IMR-90 (cell line): ENCODE measurements around the gene SEPTIN5. TPM values are rescaled to one million over a fixed set of nuclear protein-coding genes. Genes with fewer than 3 reads are reported as not detected.

Experiments
- ATAC-seq: fragments of 200-7000 bp; cut with Tn5 transposase; 2 replicates; pipeline ENCODE4 v1.9.1; 2020; ENCODE audit warnings: low read depth, mild to moderate bottlenecking, moderate library complexity
- BruUV-seq: library from RNA; stranded (reverse); fragments of 400-500 nt; replicated peaks from 2 replicates; lab custom pipeline; 2021; lab: Mats Ljungman, UMichigan
- CTCF ChIA-PET: fragments of 300-600 bp; formaldehyde crosslinking; extraction: SDS; loops from one replicate; lab custom pipeline; 2021; ENCODE audit warnings: antibody characterized with exemption; lab: Yijun Ruan, JAX
- POLR2A ChIA-PET: fragments of 300-600 bp; sonication (Branson Sonifier 250); formaldehyde crosslinking; loops from one replicate; lab custom pipeline; 2022; ENCODE audit warnings: antibody characterized with exemption; ENCODE audit not compliant: unreplicated experiment; lab: Charles Lee
- DNase-seq: peaks from one replicate; pipeline ENCODE4 v3.0.0; 2013
- H2AFZ ChIP-seq: replicated peaks from 2 replicates; pipeline ENCODE3; 2013; ENCODE audit warnings: low read length, mild to moderate bottlenecking; ENCODE audit not compliant: poor library complexity
- H2AK5ac ChIP-seq: 2 replicates; pipeline ENCODE4 v1.6.1; 2013; ENCODE audit warnings: low read depth, low read length, inconsistent platforms
- H2AK9ac ChIP-seq: replicated peaks from 2 replicates; pipeline ENCODE3; 2013; ENCODE audit warnings: mild to moderate bottlenecking, low read depth, low read length, moderate library complexity; ENCODE audit not compliant: poor library complexity
- H2BK120ac ChIP-seq: 2 replicates; pipeline ENCODE4 v1.6.1; 2013; ENCODE audit warnings: low read depth, low read length, inconsistent platforms
- H2BK15ac ChIP-seq: 3 replicates; pipeline ENCODE4 v1.6.1; 2013; ENCODE audit warnings: low read depth, low read length, inconsistent platforms
- H2BK20ac ChIP-seq: 2 replicates; pipeline ENCODE4 v1.6.1; 2013; ENCODE audit warnings: low read depth, mild to moderate bottlenecking, inconsistent platforms, low read length, moderate library complexity
- H2BK5ac ChIP-seq: 2 replicates; pipeline ENCODE4 v1.6.1; 2013; ENCODE audit warnings: mild to moderate bottlenecking, low read depth, low read length, inconsistent platforms; ENCODE audit not compliant: poor library complexity, severe bottlenecking
- H3K14ac ChIP-seq: replicated peaks from 2 replicates; pipeline ENCODE4 v1.6.1; 2013; ENCODE audit warnings: low read depth, low read length, inconsistent platforms
- H3K18ac ChIP-seq: 2 replicates; pipeline ENCODE4 v1.6.1; 2013; ENCODE audit warnings: low read depth, low read length, control low read depth
- H3K23ac ChIP-seq: 2 replicates; pipeline ENCODE4 v1.6.1; 2013; ENCODE audit warnings: low read depth, low read length, inconsistent platforms
- H3K27ac ChIP-seq: 2 replicates; pipeline ENCODE4 v1.5.1; 2013; ENCODE audit warnings: mild to moderate bottlenecking, control low read depth, low read length; ENCODE audit not compliant: insufficient read depth
- H3K27me3 ChIP-seq: 2 replicates; pipeline ENCODE4 v1.6.1; 2013; ENCODE audit warnings: low read length; ENCODE audit not compliant: control insufficient read depth, insufficient read depth
- H3K36me3 ChIP-seq: 2 replicates; pipeline ENCODE4 v1.6.1; 2013; ENCODE audit warnings: low read length, mixed read lengths; ENCODE audit not compliant: control insufficient read depth, insufficient read depth
- H3K4ac ChIP-seq: 2 replicates; pipeline ENCODE4 v1.6.1; 2013; ENCODE audit warnings: low read depth, low read length, inconsistent platforms
- H3K4me1 ChIP-seq: 2 replicates; pipeline ENCODE4 v1.6.1; 2013; ENCODE audit warnings: low read length, mixed read lengths; ENCODE audit not compliant: control insufficient read depth, insufficient read depth
- H3K4me2 ChIP-seq: 2 replicates; pipeline ENCODE4 v1.6.1; 2013; ENCODE audit warnings: low read depth, mild to moderate bottlenecking, control low read depth, low read length, moderate library complexity
- H3K4me3 ChIP-seq: 2 replicates; pipeline ENCODE4 v1.5.1; 2013; ENCODE audit warnings: low read depth, mild to moderate bottlenecking, control low read depth, low read length, moderate library complexity; ENCODE audit not compliant: insufficient read depth
- H3K56ac ChIP-seq: 2 replicates; pipeline ENCODE4 v1.6.1; 2013; ENCODE audit warnings: low read length, inconsistent platforms; ENCODE audit not compliant: insufficient read depth; ENCODE audit errors: extremely low read depth
- H3K79me1 ChIP-seq, 2 experiments: 2 replicates each; pipeline ENCODE4 v1.6.1; 2013; ENCODE audit warnings: low read length in 2 of 2, inconsistent platforms in 1 of 2, low read depth in 1 of 2
- H3K9ac ChIP-seq: 2 replicates; pipeline ENCODE4 v1.6.1; 2013; ENCODE audit warnings: low read depth, low read length, control low read depth
- H3K9me1 ChIP-seq: 2 replicates; pipeline ENCODE4 v1.6.1; 2013; ENCODE audit warnings: low read length, inconsistent platforms; ENCODE audit not compliant: insufficient read depth
- H3K9me3 ChIP-seq: 2 replicates; pipeline ENCODE4 v1.6.1; 2013; ENCODE audit warnings: low read length; ENCODE audit not compliant: control insufficient read depth, insufficient read depth
- H4K20me1 ChIP-seq: 2 replicates; pipeline ENCODE4 v1.6.1; 2013; ENCODE audit warnings: low read length, inconsistent platforms; ENCODE audit not compliant: insufficient read depth
- H4K5ac ChIP-seq: 2 replicates; pipeline ENCODE4 v1.6.1; 2013; ENCODE audit warnings: mild to moderate bottlenecking, low read depth, low read length, control low read depth
- H4K8ac ChIP-seq, 2 experiments: 2 replicates each; pipeline ENCODE4 v1.6.1; 2013; ENCODE audit warnings: low read depth in 2 of 2, low read length in 2 of 2, control low read depth in 1 of 2, inconsistent platforms in 1 of 2
- H4K91ac ChIP-seq: 2 replicates; pipeline ENCODE4 v1.6.1; 2013; ENCODE audit warnings: low read depth, low read length, inconsistent platforms; ENCODE audit not compliant: insufficient read depth
- BHLHE40 ChIP-seq: fragments of 150-350 bp; IDR thresholded peaks from 2 replicates; pipeline ENCODE4 v1.6.1; 2016; ENCODE audit warnings: mild to moderate bottlenecking, low read depth, low read length
- CEBPB ChIP-seq: IDR thresholded peaks from 2 replicates; pipeline ENCODE4 v1.6.1; 2012; ENCODE audit warnings: low read depth, low read length, improper control_type of control experiment
- CHD1 ChIP-seq: IDR thresholded peaks from 2 replicates; pipeline ENCODE4 v1.6.1; 2012; ENCODE audit warnings: low read depth, low read length, improper control_type of control experiment
- FOS ChIP-seq: fragments of 150-350 bp; IDR thresholded peaks from 2 replicates; pipeline ENCODE4 v1.6.1; 2016; ENCODE audit warnings: low read depth, low read length
- MAFK ChIP-seq: IDR thresholded peaks from 2 replicates; pipeline ENCODE4 v1.6.1; 2012; ENCODE audit warnings: low read depth, low read length, improper control_type of control experiment
- MAZ ChIP-seq: IDR thresholded peaks from 2 replicates; pipeline ENCODE4 v1.6.1; 2012; ENCODE audit warnings: low read depth, mild to moderate bottlenecking, low read length, improper control_type of control experiment, moderate library complexity, borderline replicate concordance
- MXI1 ChIP-seq: IDR thresholded peaks from 2 replicates; pipeline ENCODE4 v1.6.1; 2012; ENCODE audit warnings: low read depth, mild to moderate bottlenecking, low read length, moderate library complexity, borderline replicate concordance
- NFE2L2 ChIP-seq: fragments of 150-350 bp; IDR thresholded peaks from 2 replicates; pipeline ENCODE4 v1.6.1; 2016; ENCODE audit warnings: low read depth, mild to moderate bottlenecking, low read length
- POLR2A ChIP-seq: IDR thresholded peaks from 2 replicates; pipeline ENCODE4 v1.6.1; 2012; ENCODE audit warnings: mild to moderate bottlenecking, low read depth, low read length
- RAD21 ChIP-seq: IDR thresholded peaks from 2 replicates; pipeline ENCODE4 v1.6.1; 2012; ENCODE audit warnings: low read length, improper control_type of control experiment
- RCOR1 ChIP-seq: IDR thresholded peaks from 2 replicates; pipeline ENCODE4 v1.6.1; 2012; ENCODE audit warnings: mild to moderate bottlenecking, low read length, improper control_type of control experiment; ENCODE audit not compliant: insufficient replicate concordance
- RFX5 ChIP-seq: IDR thresholded peaks from 2 replicates; pipeline ENCODE4 v1.8.0; 2012; ENCODE audit warnings: low read depth, mild to moderate bottlenecking, low read length, moderate library complexity
- SMC3 ChIP-seq: fragments of 150-350 bp; IDR thresholded peaks from 2 replicates; pipeline ENCODE4 v1.6.1; 2016; ENCODE audit warnings: low read depth, mild to moderate bottlenecking, antibody characterized with exemption, low read length, moderate library complexity
- USF2 ChIP-seq: fragments of 150-350 bp; IDR thresholded peaks from 2 replicates; pipeline ENCODE4 v1.6.1; 2017; ENCODE audit warnings: mild to moderate bottlenecking, antibody characterized with exemption, low read length, low read depth
- WGBS, 2 experiments: methylation state at CpG; one replicate each; pipeline versions ENCODE4 v1.1.5 to v1.1.7; 2013; ENCODE audit warnings: missing lambda C conversion rate in 2 of 2; ENCODE audit not compliant: insufficient read length in 1 of 2; ENCODE audit errors: extremely low coverage in 2 of 2; 5-methylcytosine and 5-hydroxymethylcytosine counted together
- dilution Hi-C: fragments of 300-500 bp; cut with HindIII; formaldehyde crosslinking; loops from one replicate; pipeline ENCODE4 v1.14.3; 2018; ENCODE audit warnings: low sequenced_read_pairs; ENCODE audit not compliant: unreplicated experiment
- in situ Hi-C: fragments of 300-500 bp; cut with MboI; formaldehyde crosslinking; loops from 3 replicates; pipeline ENCODE4 v1.14.3; 2019; ENCODE audit warnings: low sequenced_read_pairs, inconsistent platforms, mixed read lengths
- intact Hi-C: fragments of 100-400 bp; cut with micrococcal nuclease; formaldehyde crosslinking; loops from 2 replicates; pipeline ENCODE4 v1.10.0; 2022
- polyA plus RNA-seq, 3 experiments: library from polyadenylated mRNA; depleted of rRNA; stranded (reverse); fragments of >200 nt; gene quantifications; 2 replicates each; pipeline ENCODE4 v1.2.3, GENCODE V29; 2012; ENCODE audit warnings: low replicate concordance in 1 of 3
- total RNA-seq: library from RNA; depleted of rRNA; stranded (reverse); fragments of >200 nt; gene quantifications from 2 replicates; pipeline ENCODE4 v1.2.3, GENCODE V29; 2012
- TF ChIP-seq, protein P1 (sequence below): fragments of 150-350 bp; IDR thresholded peaks from 2 replicates; pipeline ENCODE4 v1.6.1; 2016; ENCODE audit warnings: low read depth, mild to moderate bottlenecking, low read length, moderate library complexity, borderline replicate concordance
- TF ChIP-seq, protein P2 (sequence below): conservative IDR thresholded peaks from 2 replicates; pipeline ENCODE4 v1.5.1; 2012; ENCODE audit warnings: mild to moderate bottlenecking, low read depth, low read length, improper control_type of control experiment

The SEPTIN5 gene
- total and polyA plus RNA-seq, 2 of the 4 experiments (the other 2 are of a cell fraction) = 16.8 to 20.7 TPM

GRCh38 chr22:19710020-19710768 is 4.1 kb upstream of the SEPTIN5 start:
- H4K8ac ChIP-seq = no peak overlapping the region
- H3K27me3 ChIP-seq = peaks cover 45% of the 10 kb centered on the region
- H2BK20ac ChIP-seq = no peak overlapping the region
- no peak overlapping the region for H3K56ac ChIP-seq
- no peaks in the 10 kb centered on the region for H4K20me1 ChIP-seq
- H3K14ac ChIP-seq = no peak overlapping the region
- H3K9me1 ChIP-seq = no peaks in the 10 kb centered on the region
- dilution Hi-C loops (no loop called here), intact Hi-C loops (no loop called here), in situ Hi-C loops (no loop called here)
- H3K4me3 ChIP-seq = no peak overlapping the region
- no peak overlapping the region for H2BK5ac ChIP-seq
- ChIA-PET POLR2A (no interaction called here), CTCF (no interaction called here)
- no peak overlapping the region for H4K5ac ChIP-seq
- no peak overlapping the region for H3K18ac ChIP-seq
- no peak overlapping the region for H3K9ac ChIP-seq
- no peak overlapping the region for H2AFZ ChIP-seq
- no peak overlapping the region for H2BK120ac ChIP-seq
- H3K4me1 ChIP-seq = peaks cover 8% of the 10 kb centered on the region
- no peak overlapping the region for H2BK15ac ChIP-seq
- TF ChIP-seq POLR2A = no peak
- no peak for TF ChIP-seq BHLHE40
- no peak for TF ChIP-seq NFE2L2
- TF ChIP-seq SMC3 = no peak
- no peak for TF ChIP-seq RAD21
- TF ChIP-seq USF2 = no peak
- TF ChIP-seq, protein P1, sequence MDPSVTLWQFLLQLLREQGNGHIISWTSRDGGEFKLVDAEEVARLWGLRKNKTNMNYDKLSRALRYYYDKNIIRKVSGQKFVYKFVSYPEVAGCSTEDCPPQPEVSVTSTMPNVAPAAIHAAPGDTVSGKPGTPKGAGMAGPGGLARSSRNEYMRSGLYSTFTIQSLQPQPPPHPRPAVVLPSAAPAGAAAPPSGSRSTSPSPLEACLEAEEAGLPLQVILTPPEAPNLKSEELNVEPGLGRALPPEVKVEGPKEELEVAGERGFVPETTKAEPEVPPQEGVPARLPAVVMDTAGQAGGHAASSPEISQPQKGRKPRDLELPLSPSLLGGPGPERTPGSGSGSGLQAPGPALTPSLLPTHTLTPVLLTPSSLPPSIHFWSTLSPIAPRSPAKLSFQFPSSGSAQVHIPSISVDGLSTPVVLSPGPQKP = no peak
- no peak for TF ChIP-seq RCOR1
- no peak for TF ChIP-seq CEBPB
- TF ChIP-seq RFX5 = no peak
- no peak for TF ChIP-seq FOS
- no peak for TF ChIP-seq MXI1
- TF ChIP-seq CHD1 = no peak
- TF ChIP-seq MAFK = no peak
- no peak for TF ChIP-seq MAZ
- TF ChIP-seq, protein P2, sequence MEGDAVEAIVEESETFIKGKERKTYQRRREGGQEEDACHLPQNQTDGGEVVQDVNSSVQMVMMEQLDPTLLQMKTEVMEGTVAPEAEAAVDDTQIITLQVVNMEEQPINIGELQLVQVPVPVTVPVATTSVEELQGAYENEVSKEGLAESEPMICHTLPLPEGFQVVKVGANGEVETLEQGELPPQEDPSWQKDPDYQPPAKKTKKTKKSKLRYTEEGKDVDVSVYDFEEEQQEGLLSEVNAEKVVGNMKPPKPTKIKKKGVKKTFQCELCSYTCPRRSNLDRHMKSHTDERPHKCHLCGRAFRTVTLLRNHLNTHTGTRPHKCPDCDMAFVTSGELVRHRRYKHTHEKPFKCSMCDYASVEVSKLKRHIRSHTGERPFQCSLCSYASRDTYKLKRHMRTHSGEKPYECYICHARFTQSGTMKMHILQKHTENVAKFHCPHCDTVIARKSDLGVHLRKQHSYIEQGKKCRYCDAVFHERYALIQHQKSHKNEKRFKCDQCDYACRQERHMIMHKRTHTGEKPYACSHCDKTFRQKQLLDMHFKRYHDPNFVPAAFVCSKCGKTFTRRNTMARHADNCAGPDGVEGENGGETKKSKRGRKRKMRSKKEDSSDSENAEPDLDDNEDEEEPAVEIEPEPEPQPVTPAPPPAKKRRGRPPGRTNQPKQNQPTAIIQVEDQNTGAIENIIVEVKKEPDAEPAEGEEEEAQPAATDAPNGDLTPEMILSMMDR = no peak
- no peak for DNase-seq
- no peak overlapping the region for H3K4me2 ChIP-seq
- no peaks in the 10 kb centered on the region for H3K79me1 ChIP-seq
- H3K36me3 ChIP-seq = no peaks in the 10 kb centered on the region
- no peak overlapping the region for H3K23ac ChIP-seq
- no peak overlapping the region for H3K27ac ChIP-seq
- H4K91ac ChIP-seq = no peak overlapping the region
- H3K9me3 ChIP-seq = no peaks in the 10 kb centered on the region
- no peak overlapping the region for H3K4ac ChIP-seq
- peak overlapping the region; percentile 15 for H2AK9ac ChIP-seq
- BruUV-seq = no TSS peak
- no peak overlapping the region for H2AK5ac ChIP-seq
- WGBS, 2 experiments = 67% methylated on average over 10 of the region's 19 CpGs; no CpG with 5 or more reads in 1 of the 2 experiments
- no peak for ATAC-seq
